Measurements from ENCODE around the gene GASK1A.

The GASK1A gene

DNA sequence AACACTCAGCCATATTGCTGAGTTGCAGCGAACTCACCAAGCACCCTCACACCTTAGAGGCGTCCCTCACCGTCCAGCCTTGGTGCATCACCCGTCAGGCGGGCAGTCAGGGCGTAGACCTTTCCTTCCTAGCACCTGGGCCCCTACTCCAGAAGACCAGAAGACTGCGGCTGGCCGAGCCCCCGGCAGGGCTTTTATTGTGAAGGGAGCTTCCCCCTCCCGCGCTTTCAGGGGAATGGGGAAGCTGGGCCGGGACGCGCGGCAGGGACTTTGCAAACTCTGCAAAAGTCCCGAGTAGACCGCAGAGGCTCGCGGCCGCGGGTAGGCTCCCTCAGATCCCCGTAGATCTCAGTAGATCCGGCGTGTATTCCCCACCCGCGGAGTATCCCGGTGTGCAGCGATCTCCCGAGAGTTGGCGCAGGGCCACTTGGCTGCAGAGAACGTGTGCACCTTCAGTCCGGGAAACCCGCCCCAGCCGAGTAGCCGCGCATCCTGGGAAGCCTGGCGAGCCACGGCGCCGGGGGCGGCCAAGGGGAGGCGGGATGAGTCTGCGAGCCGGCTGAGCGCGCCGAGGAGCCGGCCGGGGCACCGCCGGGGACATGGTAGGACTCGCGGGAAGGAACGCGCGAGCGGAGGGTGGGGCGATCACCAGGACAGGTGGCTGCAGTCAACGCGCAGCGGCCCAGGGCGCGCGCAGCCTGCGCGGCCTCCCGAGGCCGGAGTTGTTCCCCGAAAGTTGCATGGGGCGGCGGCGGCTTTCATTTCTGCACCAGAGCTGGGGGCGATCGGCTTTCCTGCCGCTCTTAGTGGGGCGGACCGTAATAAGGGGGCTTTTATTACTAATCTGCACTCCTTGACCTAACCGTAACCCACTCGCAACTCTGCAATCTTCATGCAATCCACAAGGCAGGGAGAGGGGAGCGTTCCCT, at the start of gene GASK1A:
TSS of gene GASK1A (plus strand) at position 268 of the 929 bp plus-strand sequence. CDS start at position 600, 332 bp downstream.
- TF ChIP-seq, protein P1, sequence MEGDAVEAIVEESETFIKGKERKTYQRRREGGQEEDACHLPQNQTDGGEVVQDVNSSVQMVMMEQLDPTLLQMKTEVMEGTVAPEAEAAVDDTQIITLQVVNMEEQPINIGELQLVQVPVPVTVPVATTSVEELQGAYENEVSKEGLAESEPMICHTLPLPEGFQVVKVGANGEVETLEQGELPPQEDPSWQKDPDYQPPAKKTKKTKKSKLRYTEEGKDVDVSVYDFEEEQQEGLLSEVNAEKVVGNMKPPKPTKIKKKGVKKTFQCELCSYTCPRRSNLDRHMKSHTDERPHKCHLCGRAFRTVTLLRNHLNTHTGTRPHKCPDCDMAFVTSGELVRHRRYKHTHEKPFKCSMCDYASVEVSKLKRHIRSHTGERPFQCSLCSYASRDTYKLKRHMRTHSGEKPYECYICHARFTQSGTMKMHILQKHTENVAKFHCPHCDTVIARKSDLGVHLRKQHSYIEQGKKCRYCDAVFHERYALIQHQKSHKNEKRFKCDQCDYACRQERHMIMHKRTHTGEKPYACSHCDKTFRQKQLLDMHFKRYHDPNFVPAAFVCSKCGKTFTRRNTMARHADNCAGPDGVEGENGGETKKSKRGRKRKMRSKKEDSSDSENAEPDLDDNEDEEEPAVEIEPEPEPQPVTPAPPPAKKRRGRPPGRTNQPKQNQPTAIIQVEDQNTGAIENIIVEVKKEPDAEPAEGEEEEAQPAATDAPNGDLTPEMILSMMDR (IDR thresholded peaks at IDR 0.05; ENCODE audit: extremely low read depth, insufficient read depth, missing control alignments) = no peak
- in situ Hi-C loops (cut with MboI; ENCODE audit: low pct_unique_long_range_greater_than_20kb, low sequenced_read_pairs, unreplicated experiment) = no loop called here
- no peak for DNase-seq (ENCODE audit: low spot score)

- TF ChIP-seq, protein P1 (IDR thresholded peaks at IDR 0.05; ENCODE audit: extremely low read depth, insufficient read depth, missing control alignments) = no peak
- in situ Hi-C loops (cut with MboI; ENCODE audit: low pct_unique_long_range_greater_than_20kb, low sequenced_read_pairs, unreplicated experiment) = no loop called here
- no peak for DNase-seq (ENCODE audit: low spot score)
Observed at GRCh38 chr3:42934111-42934510, 45.0 kb upstream of the GASK1A start.

DNA sequence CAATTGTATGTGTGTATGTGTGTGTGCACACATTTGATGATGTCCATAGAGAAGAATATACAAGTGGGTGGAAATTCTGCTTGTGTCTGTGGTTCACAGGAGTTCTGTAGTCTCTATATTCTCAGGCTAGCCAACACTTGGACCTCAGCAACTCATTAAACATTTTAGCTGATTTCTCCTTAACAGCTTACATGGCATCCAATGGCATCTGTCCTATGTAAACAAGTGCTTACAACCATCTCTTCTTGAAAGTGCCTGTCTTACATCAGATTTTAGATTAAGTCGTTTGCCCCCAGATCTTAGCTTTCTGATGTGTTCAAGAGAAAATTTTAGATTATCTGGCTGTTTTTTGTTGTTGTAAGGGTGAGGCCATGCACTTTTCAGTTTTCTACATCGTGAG, 44.2 kb upstream of the GASK1A start:
- no peak for DNase-seq (ENCODE audit: low spot score)
- in situ Hi-C loops (cut with MboI; ENCODE audit: low pct_unique_long_range_greater_than_20kb, low sequenced_read_pairs, unreplicated experiment) = no loop called here
- TF ChIP-seq, protein P1 (IDR thresholded peaks at IDR 0.05; ENCODE audit: extremely low read depth, insufficient read depth, missing control alignments) = no peak

DNA sequence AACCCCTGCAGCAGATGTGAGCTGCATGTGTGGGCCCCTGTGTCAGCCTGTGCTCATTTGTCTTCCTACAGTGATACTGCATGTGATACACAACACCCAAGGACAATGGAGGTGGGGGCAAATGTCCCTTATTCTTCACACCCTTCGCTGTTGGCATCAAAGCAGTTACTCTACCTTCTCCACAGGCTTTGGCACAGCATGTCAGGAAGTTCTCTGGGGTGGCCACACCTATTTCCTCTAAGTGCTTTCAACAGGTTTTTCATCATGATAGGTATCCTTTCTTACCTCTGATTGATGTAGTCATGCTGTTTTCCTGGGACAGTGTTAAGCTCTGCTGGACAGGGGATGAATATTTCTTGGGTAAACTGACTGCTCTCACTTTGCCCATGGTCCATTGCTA, 43.6 kb upstream of the GASK1A start:
- TF ChIP-seq, protein P1 (IDR thresholded peaks at IDR 0.05; ENCODE audit: extremely low read depth, insufficient read depth, missing control alignments) = no peak
- in situ Hi-C loops (cut with MboI; ENCODE audit: low pct_unique_long_range_greater_than_20kb, low sequenced_read_pairs, unreplicated experiment) = no loop called here
- no peak for DNase-seq (ENCODE audit: low spot score)

GRCh38 chr3:42936157-42936981, 42.7 kb upstream of the GASK1A start:
- no peak for DNase-seq (ENCODE audit: low spot score)
- in situ Hi-C loops (cut with MboI; ENCODE audit: low pct_unique_long_range_greater_than_20kb, low sequenced_read_pairs, unreplicated experiment) = no loop called here
- TF ChIP-seq, protein P1 (IDR thresholded peaks at IDR 0.05; ENCODE audit: extremely low read depth, insufficient read depth, missing control alignments) = no peak

DNA sequence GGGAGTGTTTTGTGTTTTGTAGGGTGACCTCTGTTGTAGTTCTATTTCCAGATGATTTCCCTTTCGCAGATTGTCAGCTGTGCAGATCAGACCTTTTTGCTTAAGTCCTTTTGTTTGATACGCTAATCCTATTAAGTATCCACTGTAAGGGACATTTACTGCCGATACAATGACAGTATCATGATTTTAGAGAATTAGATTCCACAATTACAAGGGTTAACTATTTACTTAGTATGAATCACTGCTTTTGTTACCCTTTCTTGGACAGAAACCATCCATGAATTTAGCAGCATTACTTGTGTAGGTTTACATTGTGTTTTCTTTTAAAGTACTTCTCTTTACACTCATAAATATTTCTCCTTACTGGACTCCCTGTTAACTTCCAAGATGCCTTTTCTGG, 41.8 kb upstream of the GASK1A start:
- in situ Hi-C loops (cut with MboI; ENCODE audit: low pct_unique_long_range_greater_than_20kb, low sequenced_read_pairs, unreplicated experiment) = no loop called here
- no peak for DNase-seq (ENCODE audit: low spot score)
- TF ChIP-seq, protein P1 (IDR thresholded peaks at IDR 0.05; ENCODE audit: extremely low read depth, insufficient read depth, missing control alignments) = no peak

Measured in GM13977 (cell line).